ENCODE data around the gene SNRNP200.

Gene SNRNP200

DNA sequence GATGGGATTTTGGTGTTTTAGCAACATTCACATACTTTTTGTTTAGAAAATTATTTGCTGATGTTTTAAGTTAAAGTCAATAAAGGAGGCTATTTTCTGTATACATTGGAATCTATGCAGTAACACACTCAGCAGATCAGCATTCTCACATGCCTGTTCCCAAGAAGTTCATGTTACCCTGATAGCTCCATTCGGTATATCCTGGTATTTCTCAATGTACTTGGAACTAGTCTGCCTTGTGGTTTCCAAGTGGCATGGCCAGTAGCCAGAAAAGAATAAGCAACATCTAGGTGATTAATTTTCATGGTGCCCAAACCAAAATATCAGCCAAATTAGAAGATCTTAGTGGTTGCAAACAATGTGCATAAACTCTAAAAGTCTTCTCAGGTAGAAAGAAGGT lies 25.1 kb upstream of the SNRNP200 start:
- no peak for ATAC-seq
- no peaks in the 10 kb centered on the region for H3K27me3 Mint-ChIP-seq
- H3K4me1 Mint-ChIP-seq = peaks cover 58% of the 10 kb centered on the region
- H3K9me3 Mint-ChIP-seq = no peaks in the 10 kb centered on the region
- no peak overlapping the region for H3K27ac Mint-ChIP-seq
- no peak overlapping the region for H3K4me3 Mint-ChIP-seq
- no peak for DNase-seq

DNA sequence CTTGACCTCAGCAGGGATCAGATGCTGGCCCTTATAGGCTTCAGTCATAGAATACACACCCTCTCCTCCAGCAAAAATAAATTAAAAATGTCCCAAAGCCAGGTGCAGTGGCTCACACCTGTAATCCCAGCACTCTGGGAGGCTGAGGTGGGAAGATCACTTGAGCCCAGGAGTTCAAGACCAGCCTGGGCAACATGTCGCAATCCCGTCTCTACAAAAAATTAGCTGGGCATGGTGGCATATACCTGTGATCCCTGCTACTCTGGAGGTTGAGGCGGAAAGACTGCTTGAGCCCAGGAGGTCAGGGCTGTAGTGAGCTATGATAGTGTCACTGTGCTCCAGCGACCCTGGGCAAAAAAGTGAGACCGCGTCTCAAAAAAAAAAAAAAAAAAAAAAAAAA lies 24.5 kb upstream of the SNRNP200 start:
- no peak overlapping the region for H3K4me3 Mint-ChIP-seq
- H3K4me1 Mint-ChIP-seq = peaks cover 56% of the 10 kb centered on the region
- ATAC-seq (no peak), DNase-seq (no peak)
- no peaks in the 10 kb centered on the region for H3K27me3 Mint-ChIP-seq
- H3K9me3 Mint-ChIP-seq = no peaks in the 10 kb centered on the region
- H3K27ac Mint-ChIP-seq = no peak overlapping the region

DNA sequence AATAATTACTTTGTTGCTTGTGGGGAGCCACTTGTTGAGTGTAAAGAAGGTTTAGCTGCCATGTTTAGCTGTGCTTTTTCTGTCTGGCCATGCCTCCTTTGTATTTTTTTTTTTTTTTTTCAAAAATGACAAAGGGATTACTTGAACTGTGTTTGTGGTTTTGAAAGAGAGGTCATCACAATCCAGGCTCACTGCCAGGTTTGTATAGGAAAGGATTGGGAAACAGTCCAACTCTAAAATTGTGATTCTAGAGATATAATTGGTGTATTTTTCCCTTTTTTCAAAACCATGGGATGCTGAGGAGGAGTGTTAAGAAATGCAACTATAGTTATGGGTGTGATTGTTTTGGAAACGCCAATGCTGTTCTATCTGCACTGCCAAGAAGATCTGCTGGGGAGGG lies 24.1 kb upstream of the SNRNP200 start:
- Mint-ChIP-seq H3K4me1 (peaks cover 56% of the 10 kb centered on the region), H3K9me3 (no peaks in the 10 kb centered on the region), H3K4me3 (no peak overlapping the region), H3K27ac (peak overlapping the region in 1 of 2 donors; percentile 13), H3K27me3 (no peaks in the 10 kb centered on the region)
- ATAC-seq (no peak), DNase-seq (no peak)

DNA sequence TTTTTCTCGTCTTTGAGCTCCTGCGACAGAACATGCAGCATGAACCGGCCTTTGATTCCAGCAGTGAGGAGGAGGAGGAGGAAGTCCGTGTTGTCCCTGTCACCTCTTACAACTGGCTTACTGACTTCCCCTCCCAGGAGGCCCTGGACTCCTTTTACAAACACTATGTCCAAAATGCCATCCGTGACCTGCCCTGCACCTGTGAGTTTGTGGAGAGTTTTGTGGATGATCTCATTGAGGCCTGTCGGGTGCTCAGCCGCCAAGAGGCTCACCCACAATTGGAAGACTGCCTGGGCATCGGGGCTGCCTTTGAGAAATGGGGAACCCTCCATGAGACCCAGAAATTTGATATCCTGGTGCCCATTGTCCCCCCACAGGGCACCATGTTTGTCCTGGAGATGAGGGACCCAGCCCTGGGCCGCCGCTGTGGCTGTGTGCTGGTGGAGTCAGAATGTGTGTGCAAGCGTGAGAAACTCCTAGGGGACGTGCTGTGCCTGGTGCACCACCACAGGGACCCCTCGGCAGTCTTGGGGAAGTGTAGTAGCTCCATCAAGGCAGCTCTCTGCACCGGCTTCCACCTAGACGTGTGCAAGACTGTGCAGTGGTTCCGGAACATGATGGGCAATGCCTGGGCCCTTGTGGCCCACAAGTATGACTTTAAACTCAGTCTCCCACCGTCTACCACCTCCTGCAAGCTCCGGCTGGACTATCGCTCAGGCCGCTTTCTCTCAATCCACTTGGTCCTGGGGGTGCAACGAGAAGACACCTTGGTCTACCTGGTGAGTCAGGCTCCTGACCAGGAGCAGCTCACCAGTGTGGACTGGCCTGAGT lies 21.9 kb upstream of the SNRNP200 start:
- Mint-ChIP-seq H3K4me1 (peaks cover 55% of the 10 kb centered on the region), H3K27me3 (no peaks in the 10 kb centered on the region), H3K27ac (no peak overlapping the region), H3K4me3 (peak overlapping the region; percentile 38 to 97), H3K9me3 (no peaks in the 10 kb centered on the region)
- ATAC-seq (no peak), DNase-seq (no peak)

DNA sequence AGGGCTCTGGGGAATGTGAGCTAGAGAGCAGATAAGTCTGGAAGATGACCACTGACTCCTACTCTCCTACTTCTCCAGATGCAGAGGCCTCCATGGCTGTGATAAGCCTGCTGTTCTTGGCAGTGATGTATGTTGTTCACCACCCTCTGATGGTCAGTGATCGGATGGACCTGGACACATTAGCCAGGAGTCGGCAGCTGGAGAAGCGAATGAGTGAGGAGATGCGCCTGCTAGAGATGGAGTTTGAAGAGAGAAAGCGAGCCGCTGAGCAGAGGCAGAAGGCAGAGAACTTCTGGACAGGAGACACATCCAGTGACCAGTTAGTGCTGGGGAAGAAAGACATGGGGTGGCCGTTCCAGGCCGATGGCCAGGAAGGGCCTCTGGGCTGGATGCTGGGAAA lies 21.2 kb upstream of the SNRNP200 start:
- no peak for DNase-seq
- peak overlapping the region; percentile 79 to 97 for H3K4me3 Mint-ChIP-seq
- H3K4me1 Mint-ChIP-seq = peaks cover 59% of the 10 kb centered on the region
- H3K27me3 Mint-ChIP-seq = no peaks in the 10 kb centered on the region
- no peaks in the 10 kb centered on the region for H3K9me3 Mint-ChIP-seq
- H3K27ac Mint-ChIP-seq = no peak overlapping the region
- ATAC-seq = no peak

DNA sequence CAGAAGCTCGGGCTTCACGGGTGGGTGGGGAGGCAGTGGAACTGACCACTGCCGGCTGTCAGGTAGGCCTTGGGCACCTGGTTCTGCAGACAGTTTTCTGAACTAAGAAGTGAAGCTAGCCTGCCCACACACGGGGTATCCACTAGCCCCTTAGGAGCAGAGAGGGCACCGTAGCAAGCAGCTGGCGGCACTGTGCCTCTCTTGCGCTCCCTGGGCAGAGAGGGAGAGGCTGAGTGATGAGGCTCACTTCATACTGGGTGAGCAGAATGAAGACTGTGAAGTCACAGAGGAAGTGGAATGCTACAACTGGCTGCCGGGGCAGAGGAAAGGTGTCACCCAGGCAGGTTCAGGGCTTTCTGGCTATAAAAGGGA lies 20.5 kb upstream of the SNRNP200 start:
- DNase-seq (peak; percentile 38 to 52), ATAC-seq (peak; percentile 64)
- Mint-ChIP-seq H3K9me3 (no peaks in the 10 kb centered on the region), H3K4me1 (peaks cover 61% of the 10 kb centered on the region), H3K27me3 (no peaks in the 10 kb centered on the region), H3K27ac (peak overlapping the region; percentile 86 to 92), H3K4me3 (peak overlapping the region; percentile 79 to 97)

DNA sequence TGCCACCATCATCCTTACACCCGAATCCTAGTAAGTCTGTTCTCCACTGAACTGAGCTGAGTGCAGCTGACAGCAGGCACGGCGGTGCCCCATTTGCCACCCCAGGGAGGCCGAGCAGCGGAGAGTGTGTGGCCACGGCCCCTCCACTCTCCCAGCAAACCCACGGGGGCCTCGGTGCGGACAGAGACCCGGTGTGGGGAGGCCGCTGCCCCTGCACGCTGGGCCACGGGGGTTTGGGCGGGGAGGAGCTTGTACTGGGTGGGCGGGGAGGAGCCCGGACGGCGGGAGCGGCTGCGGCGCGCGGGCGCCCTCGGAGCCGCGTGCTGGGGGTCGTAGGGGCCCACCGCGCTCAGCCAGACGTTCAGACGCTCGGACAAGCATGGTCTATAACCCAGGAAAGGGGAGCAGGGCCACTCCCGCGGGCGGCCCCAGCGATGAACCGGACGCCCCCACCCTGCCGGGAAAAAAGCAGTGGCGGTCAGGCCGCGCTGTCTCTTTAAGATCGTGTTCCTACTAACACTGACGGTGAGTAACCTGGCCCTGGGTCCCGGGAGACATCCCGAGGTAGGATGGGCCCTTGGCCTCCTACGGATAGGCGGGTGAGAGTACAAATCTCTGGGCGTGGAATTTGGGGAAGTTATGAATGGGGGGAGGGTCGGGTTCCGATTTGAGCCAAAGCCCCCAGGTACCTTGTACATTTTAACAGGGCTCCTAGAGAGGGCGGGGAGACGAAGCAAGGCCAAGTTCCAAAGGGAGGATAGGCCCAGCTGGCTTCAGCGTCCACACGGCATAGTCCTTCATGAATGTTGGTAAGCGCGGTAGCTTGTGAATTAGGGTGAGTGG lies 19.9 kb upstream of the SNRNP200 start, which contains the start of gene ITPRIPL1:
TSS of gene ITPRIPL1 (plus strand) at position 277 of the 843 bp plus-strand sequence. CDS start at position 800, 523 bp downstream.
- DNase-seq (peak; percentile 42 to 48), ATAC-seq (peak; percentile 40)
- H3K4me3 Mint-ChIP-seq = peak within 1 kb of the TSS; percentile 79 to 97
- no peaks in the 10 kb centered on the region for H3K9me3 Mint-ChIP-seq
- peak within 1 kb of the TSS; percentile 86 to 92 for H3K27ac Mint-ChIP-seq
- peaks cover 67% of the 10 kb centered on the region for H3K4me1 Mint-ChIP-seq
- H3K27me3 Mint-ChIP-seq = no peaks in the 10 kb centered on the region

DNA sequence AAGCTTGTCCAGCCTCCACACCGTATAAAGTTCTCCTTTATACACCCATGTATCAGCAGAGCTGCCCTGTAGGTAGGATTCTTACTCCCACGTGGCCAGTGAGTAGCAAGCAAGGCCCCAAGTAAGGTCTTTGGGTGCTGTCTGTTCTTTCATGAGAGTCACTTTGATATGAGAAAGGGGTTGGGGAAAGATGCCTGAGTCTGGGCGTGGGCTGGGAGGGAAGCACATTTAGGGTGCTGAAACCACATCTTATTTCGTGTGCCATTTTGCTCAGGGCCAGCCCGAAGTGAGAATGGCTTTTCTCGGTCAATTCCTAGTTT lies 19.3 kb upstream of the SNRNP200 start:
- DNase-seq (peak; percentile 19 to 42), ATAC-seq (peak; percentile 19)
- H3K27me3 Mint-ChIP-seq = no peaks in the 10 kb centered on the region
- peak overlapping the region; percentile 79 to 97 for H3K4me3 Mint-ChIP-seq
- H3K27ac Mint-ChIP-seq = peak overlapping the region; percentile 84 to 91
- peaks cover 70% of the 10 kb centered on the region for H3K4me1 Mint-ChIP-seq
- no peaks in the 10 kb centered on the region for H3K9me3 Mint-ChIP-seq

DNA sequence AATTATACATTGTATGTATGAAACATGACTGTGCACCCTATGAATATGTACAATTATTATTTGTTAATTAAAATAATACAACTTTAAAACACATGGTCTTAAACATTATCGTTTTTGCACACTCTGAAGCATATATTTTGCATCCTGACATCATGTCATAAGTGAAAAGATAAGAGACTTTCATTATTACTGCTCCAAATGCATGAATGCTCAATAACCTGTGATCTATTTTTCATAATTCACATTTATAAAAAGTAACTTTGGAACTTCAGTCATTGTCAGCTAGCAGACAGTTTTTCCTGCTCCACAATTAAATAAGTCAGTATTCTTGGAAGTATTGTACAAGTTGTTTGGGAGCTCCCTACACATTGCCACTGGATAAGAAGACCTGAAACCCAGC lies 18.5 kb upstream of the SNRNP200 start:
- peaks cover 74% of the 10 kb centered on the region for H3K4me1 Mint-ChIP-seq
- DNase-seq = no peak
- no peak for ATAC-seq
- H3K27ac Mint-ChIP-seq = no peak overlapping the region
- H3K4me3 Mint-ChIP-seq = peak overlapping the region in 1 of 2 donors; percentile 79
- no peaks in the 10 kb centered on the region for H3K27me3 Mint-ChIP-seq
- H3K9me3 Mint-ChIP-seq = no peaks in the 10 kb centered on the region

DNA sequence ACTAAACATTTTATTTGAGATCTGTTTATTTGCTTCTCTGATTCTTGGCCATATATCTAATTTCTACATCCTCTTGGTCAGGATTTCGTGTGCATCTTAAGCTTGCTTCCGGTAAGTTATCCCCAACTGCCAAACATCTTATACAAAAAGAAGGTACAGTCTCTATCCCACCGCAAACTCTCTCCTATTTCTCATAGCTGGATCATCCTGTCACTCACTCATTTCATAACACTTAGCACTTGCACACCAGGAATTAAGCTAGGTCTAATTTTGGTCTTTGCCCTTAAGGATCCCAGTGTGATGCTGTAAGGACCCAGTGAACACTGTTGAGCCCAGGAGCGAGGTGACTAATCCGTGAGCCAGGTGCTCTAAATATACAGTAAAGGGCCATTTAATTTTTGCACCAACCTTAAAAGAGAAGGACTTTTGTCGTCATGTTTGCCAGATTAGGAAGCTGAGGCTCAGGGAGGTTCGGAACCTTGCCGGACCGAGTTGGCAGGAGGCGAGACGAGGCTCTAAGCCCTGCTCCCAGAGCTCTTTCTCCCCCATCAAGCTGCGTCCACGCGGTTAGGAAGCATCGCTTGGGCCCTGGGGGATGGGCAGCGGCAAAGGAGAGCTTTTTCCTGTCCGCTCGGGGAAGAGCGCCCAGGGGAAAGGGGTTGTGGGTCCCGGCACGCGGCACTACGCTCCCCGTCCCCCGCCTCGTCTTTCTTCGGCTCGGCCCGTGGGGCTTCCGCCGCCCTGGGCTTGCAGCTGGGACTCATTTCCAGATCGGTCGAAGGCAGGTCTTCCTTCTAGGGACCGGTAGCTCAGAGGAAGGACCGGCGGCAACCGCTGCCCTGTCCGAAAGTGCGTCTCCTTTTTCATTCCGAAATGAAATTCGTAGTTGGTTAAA lies 15.6 kb upstream of the SNRNP200 start:
- peak overlapping the region; percentile 77 to 93 for H3K4me3 Mint-ChIP-seq
- H3K4me1 Mint-ChIP-seq = peaks cover 71% of the 10 kb centered on the region
- DNase-seq (no peak), ATAC-seq (peak; percentile 54)
- H3K27ac Mint-ChIP-seq = peak overlapping the region; percentile 92 to 93
- no peaks in the 10 kb centered on the region for H3K9me3 Mint-ChIP-seq
- H3K27me3 Mint-ChIP-seq = no peaks in the 10 kb centered on the region

DNA sequence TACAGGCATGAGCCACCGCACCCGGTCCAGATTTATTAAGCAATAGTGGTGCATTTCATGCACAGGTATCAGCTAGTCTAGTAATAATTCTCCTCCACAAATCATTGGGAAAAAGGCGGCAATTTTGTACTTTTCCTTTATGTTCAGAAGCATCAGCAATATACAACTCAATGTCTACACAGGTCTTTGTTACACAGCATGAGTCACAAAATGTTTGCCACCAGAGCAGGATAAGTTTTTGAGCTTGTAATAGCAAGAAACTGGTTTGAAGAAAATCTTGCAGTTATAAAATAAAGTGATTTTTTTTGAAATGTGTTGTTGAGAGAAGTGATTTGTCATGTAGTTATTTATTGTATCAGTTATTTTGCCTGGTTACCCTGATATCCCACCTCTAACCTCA lies 15.0 kb upstream of the SNRNP200 start:
- Mint-ChIP-seq H3K27ac (no peak overlapping the region), H3K9me3 (no peaks in the 10 kb centered on the region), H3K4me1 (peaks cover 73% of the 10 kb centered on the region), H3K27me3 (no peaks in the 10 kb centered on the region), H3K4me3 (peak overlapping the region; percentile 77 to 93)
- ATAC-seq (no peak), DNase-seq (no peak)

DNA sequence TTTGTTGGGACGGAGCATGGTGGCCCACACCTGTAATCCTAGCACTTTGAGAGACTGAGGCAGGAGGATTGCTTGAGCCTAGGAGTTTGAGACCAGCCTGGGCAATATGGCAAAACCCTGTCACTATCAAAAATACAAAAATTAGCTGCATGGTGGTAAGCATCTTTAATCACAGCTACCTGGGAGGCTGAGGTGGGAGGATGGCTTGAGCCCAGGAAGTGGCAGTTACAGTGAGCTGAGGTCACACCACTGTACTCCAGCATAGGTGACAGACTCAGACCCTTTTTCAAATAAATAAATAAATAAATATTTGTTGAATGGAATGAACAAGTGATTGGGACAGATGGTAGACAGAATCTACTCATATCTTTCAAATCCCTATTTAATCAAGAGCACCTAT lies 14.1 kb upstream of the SNRNP200 start:
- Mint-ChIP-seq H3K4me1 (peaks cover 73% of the 10 kb centered on the region), H3K27ac (no peak overlapping the region), H3K27me3 (no peaks in the 10 kb centered on the region), H3K4me3 (peak overlapping the region in 1 of 2 donors; percentile 44), H3K9me3 (no peaks in the 10 kb centered on the region)
- DNase-seq = no peak
- no peak for ATAC-seq

DNA sequence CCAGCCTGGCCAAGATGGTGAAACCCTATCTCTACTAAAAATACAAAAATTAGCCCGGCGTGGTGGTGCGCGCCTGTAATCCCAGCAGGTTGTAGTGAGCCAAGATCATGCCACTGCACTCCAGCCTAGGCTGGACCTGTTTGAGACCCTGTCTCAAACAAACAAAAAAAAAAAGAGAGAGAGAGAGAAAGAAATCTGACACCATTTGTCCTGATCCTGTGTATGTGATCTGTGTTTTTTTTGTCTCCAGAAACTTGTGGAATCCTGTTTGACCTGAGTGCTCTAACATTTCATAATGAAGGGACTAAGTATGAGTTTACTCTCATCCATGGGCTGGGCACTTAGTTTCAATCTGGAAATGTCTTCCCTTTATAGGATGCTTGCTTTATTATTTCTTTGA lies 13.4 kb upstream of the SNRNP200 start:
- H3K9me3 Mint-ChIP-seq = no peaks in the 10 kb centered on the region
- H3K4me1 Mint-ChIP-seq = peaks cover 69% of the 10 kb centered on the region
- H3K27me3 Mint-ChIP-seq = no peaks in the 10 kb centered on the region
- H3K27ac Mint-ChIP-seq = no peak overlapping the region
- DNase-seq = no peak
- H3K4me3 Mint-ChIP-seq = peak overlapping the region in 1 of 2 donors; percentile 17
- no peak for ATAC-seq

DNA sequence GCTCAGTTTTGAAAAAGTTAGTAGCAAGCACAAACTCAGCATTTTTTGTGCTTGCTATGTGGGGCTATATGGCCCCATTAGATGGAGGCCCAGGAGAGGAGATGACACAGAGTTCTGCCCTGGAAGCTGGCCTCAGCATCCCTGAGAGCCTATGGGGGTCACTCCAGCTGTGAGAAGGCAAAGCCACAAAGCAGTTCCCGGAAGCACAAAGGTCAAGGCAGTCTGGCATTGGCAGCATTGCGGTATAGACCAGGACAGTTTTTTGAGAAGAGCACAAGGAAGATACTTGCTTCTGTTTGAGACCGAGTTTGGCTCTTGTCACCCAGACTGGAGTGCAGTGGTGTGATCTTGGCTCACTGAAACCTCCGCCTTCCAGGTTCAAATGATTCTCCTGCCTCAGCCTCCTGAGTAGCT lies 12.2 kb upstream of the SNRNP200 start:
- H3K27ac Mint-ChIP-seq = no peak overlapping the region
- no peaks in the 10 kb centered on the region for H3K27me3 Mint-ChIP-seq
- H3K4me3 Mint-ChIP-seq = peak overlapping the region in 1 of 2 donors; percentile 48
- no peak for ATAC-seq
- DNase-seq = no peak
- H3K9me3 Mint-ChIP-seq = no peaks in the 10 kb centered on the region
- H3K4me1 Mint-ChIP-seq = peaks cover 62% of the 10 kb centered on the region

DNA sequence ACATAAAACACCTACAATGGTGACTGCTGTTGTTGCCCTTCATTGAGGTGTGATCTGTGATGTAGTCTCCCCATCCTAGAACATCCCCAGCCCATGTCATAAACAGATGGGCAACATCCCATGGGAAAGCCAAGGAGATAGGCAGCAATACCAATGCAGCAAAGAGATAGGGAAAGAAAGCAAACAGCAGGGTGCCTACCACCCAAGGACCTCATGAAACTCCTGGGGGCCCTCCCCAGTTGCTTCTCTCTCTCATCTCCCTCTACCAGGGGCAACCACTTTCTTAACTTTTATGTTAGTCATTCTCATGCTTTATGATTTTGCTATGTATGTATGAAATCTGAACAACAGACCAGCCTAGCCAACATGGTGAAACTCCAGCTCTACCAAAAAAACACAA lies 11.7 kb upstream of the SNRNP200 start:
- Mint-ChIP-seq H3K9me3 (no peaks in the 10 kb centered on the region), H3K4me1 (peaks cover 65% of the 10 kb centered on the region), H3K27me3 (no peaks in the 10 kb centered on the region), H3K4me3 (no peak overlapping the region), H3K27ac (no peak overlapping the region)
- no peak for DNase-seq
- no peak for ATAC-seq

All from stimulated activated naive CD8-positive, alpha-beta T cell treated with anti-CD3 and anti-CD28 coated beads, Interleukin-15, amount 100 ng/mL, for 72 hours (primary cell).